B cell (primary cell): ENCODE data around the gene SEPTIN14. TPM values are rescaled to one million over a fixed set of nuclear protein-coding genes. Genes with fewer than 3 reads are reported as not detected.
"Not testable (repeated sequence)": the region's sequence is repeated elsewhere in the genome, so short reads cannot be mapped to it uniquely, and the experiment has no call there.

Experiments
- ATAC-seq: fragments of 200-7000 bp; cut with Tn5 transposase; one replicate; pipeline ENCODE4 v1.10.0; 2021; ENCODE audit warnings: low read depth, mild to moderate bottlenecking, moderate number of reproducible peaks, moderate library complexity
- CTCF ChIA-PET: fragments of 350-600 bp; sonication (Branson Sonifier 250); formaldehyde crosslinking; loops from one replicate; lab custom pipeline; 2021; ENCODE audit warnings: antibody characterized with exemption, inconsistent platforms; lab: Charles Lee
- POLR2A ChIA-PET: fragments of 350-600 bp; sonication (Branson Sonifier 250); formaldehyde crosslinking; loops from one replicate; lab custom pipeline; 2021; ENCODE audit warnings: antibody characterized with exemption; lab: Charles Lee
- DNase-seq: peaks from one replicate; pipeline ENCODE4 v3.0.0; 2013
- H2AFZ ChIP-seq: 2 replicates; pipeline ENCODE4 v1.6.1; 2012; ENCODE audit warnings: mild to moderate bottlenecking, low read depth, low read length; ENCODE audit not compliant: insufficient read depth, poor library complexity, severe bottlenecking
- H3K27ac ChIP-seq, 2 donors: 1 replicate in 1 of 2; 2 replicates in 1 of 2; pipeline ENCODE4 v1.5.1; 2012 to 2013; ENCODE audit warnings: low read length in 2 of 2, mild to moderate bottlenecking in 2 of 2, moderate library complexity in 1 of 2
- H3K27me3 ChIP-seq, 4 experiments: fragments of 200-600 bp in 1 of 4; sonication (generic) in 1 of 4; replicated peaks in 1 of 4; 1 replicate in 2 of 4; 2 replicates in 2 of 4; pipeline versions ENCODE4 v1.6.1 to v1.7.0; 2013 to 2016; ENCODE audit warnings: low read length in 3 of 4, mild to moderate bottlenecking in 2 of 4, mixed read lengths in 1 of 4, moderate library complexity in 1 of 4; ENCODE audit not compliant: insufficient read depth in 4 of 4, control insufficient read depth in 3 of 4; ENCODE audit errors: control extremely low read depth in 1 of 4
- H3K36me3 ChIP-seq, 2 experiments: replicated peaks in 1 of 2; 1 replicate in 1 of 2; 2 replicates in 1 of 2; pipeline versions ENCODE4 v1.6.1 to v1.7.1; 2013; ENCODE audit warnings: low read length in 1 of 2; ENCODE audit not compliant: insufficient read depth in 2 of 2, control insufficient read depth in 1 of 2; ENCODE audit errors: control extremely low read depth in 1 of 2, extremely low read depth in 1 of 2
- H3K4me1 ChIP-seq, 2 donors: fragments of 200-600 bp in 1 of 2; sonication (generic) in 1 of 2; 1 replicate in 1 of 2; 2 replicates in 1 of 2; pipeline versions ENCODE4 v1.5.1 to v1.6.1; 2013 to 2017; ENCODE audit warnings: low read length in 2 of 2; ENCODE audit not compliant: control insufficient read depth in 2 of 2, insufficient read depth in 2 of 2
- H3K4me2 ChIP-seq: replicated peaks from 2 replicates; pipeline ENCODE3; 2012; ENCODE audit warnings: mild to moderate bottlenecking, low read depth, low read length; ENCODE audit not compliant: poor library complexity, severe bottlenecking
- H3K4me3 ChIP-seq, 5 experiments: fragments of 200-600 bp in 1 of 5; sonication (generic) in 1 of 5; 1 replicate in 3 of 5; 2 replicates in 2 of 5; pipeline versions ENCODE4 v1.5.1 to v1.7.0; 2011 to 2016; ENCODE audit warnings: low read length in 4 of 5, mild to moderate bottlenecking in 4 of 5, low read depth in 2 of 5, control low read depth in 1 of 5, moderate library complexity in 1 of 5; ENCODE audit not compliant: insufficient read depth in 1 of 5; ENCODE audit errors: control extremely low read depth in 1 of 5, extremely low read depth in 1 of 5
- H3K79me2 ChIP-seq: fragments of 200-600 bp; sonication (generic); one replicate; pipeline ENCODE4 v1.6.0; 2016; ENCODE audit warnings: low read length; ENCODE audit not compliant: control insufficient read depth, insufficient read depth
- H3K9ac ChIP-seq: fragments of 200-600 bp; sonication (generic); 2 replicates; pipeline ENCODE4 v1.6.1; 2017; ENCODE audit warnings: mild to moderate bottlenecking, low read length, moderate library complexity
- H3K9me3 ChIP-seq, 3 donors: one replicate each; pipeline versions ENCODE4 v1.6.1 to v1.7.1; 2013; ENCODE audit warnings: low read length in 2 of 3; ENCODE audit not compliant: control insufficient read depth in 2 of 3, insufficient read depth in 1 of 3; ENCODE audit errors: control extremely low read depth in 1 of 3
- H4K20me1 ChIP-seq: 2 replicates; pipeline ENCODE4 v1.6.0; 2012; ENCODE audit warnings: mild to moderate bottlenecking, low read length; ENCODE audit not compliant: insufficient read depth, control insufficient read depth, poor library complexity, severe bottlenecking
- H3K27ac Mint-ChIP-seq: one replicate; pipeline ENCODE4 v1.8.0; 2021; ENCODE audit warnings: mixed read lengths
- H3K27me3 Mint-ChIP-seq: one replicate; pipeline ENCODE4 v1.8.0; 2021; ENCODE audit warnings: mixed read lengths
- H3K4me1 Mint-ChIP-seq: one replicate; pipeline ENCODE4 v1.8.0; 2021; ENCODE audit warnings: mixed read lengths
- H3K4me3 Mint-ChIP-seq: one replicate; pipeline ENCODE4 v1.8.0; 2021; ENCODE audit warnings: mixed read lengths
- H3K9me3 Mint-ChIP-seq: one replicate; pipeline ENCODE4 v1.8.0; 2022; ENCODE audit warnings: mixed read lengths; ENCODE audit not compliant: insufficient read depth
- EZH2 ChIP-seq: IDR thresholded peaks from 2 replicates; pipeline ENCODE4 v1.6.1; 2012; ENCODE audit warnings: borderline replicate concordance, low read depth, mild to moderate bottlenecking, moderate library complexity, low read length; ENCODE audit not compliant: insufficient read depth, poor library complexity, severe bottlenecking
- whole genome bisulfite sequencing: methylation state at CpG from one replicate; pipeline ENCODE4 v1.1.5; 2013; ENCODE audit warnings: missing lambda C conversion rate; ENCODE audit not compliant: insufficient coverage; 5-methylcytosine and 5-hydroxymethylcytosine counted together
- intact Hi-C: fragments of 100-400 bp; cut with micrococcal nuclease; formaldehyde crosslinking; loops from one replicate; pipeline ENCODE4 v1.10.0; 2022
- polyA plus RNA-seq: library from polyadenylated mRNA; depleted of rRNA; stranded (reverse); fragments of >200 nt; gene quantifications from 2 replicates; pipeline ENCODE4 v1.2.3, GENCODE V29; 2012
- total RNA-seq, 2 donors: library from RNA; stranded (reverse); fragments of 120-200 nt in 1 of 2; gene quantifications; 1 replicate in 1 of 2; 2 replicates in 1 of 2; pipeline versions ENCODE4 v1.2.3 to v1.2.4, GENCODE V29; 2013 to 2022
- TF ChIP-seq, protein P1 (sequence below): fragments of 200-600 bp; IDR thresholded peaks from one replicate; pipeline ENCODE4 v1.8.0; 2022; ENCODE audit warnings: antibody characterized with exemption, mild to moderate bottlenecking

SEPTIN14 gene
- total and polyA plus RNA-seq, 2 donors (not counting 1 experiment from before 2014, with no cell fraction given) = not detected

DNA sequence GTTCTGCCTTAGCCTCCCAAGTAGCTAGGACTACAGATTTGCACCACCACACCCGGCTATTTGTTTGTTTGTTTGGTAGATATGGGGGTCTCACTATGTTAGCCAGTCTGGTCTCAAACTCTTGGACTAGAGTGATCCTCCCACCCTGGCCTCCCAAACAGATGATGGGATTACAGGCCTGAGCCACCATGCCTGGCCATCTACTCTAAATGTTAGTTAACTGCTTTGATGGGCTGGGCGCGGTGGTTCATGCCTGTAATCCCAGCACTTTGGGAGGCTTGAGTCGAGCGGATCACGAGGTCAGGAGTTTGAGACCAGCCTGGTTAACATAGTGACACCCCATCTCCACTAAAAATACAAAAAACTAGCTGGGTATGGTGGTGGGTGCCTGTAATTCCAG is 74.8 kb downstream of the SEPTIN14 start:
- CTCF ChIA-PET = no interaction called here
- H3K9me3 ChIP-seq = no peaks in the 10 kb centered on the region
- DNase-seq = no peak
- no peak overlapping the region for H3K4me2 ChIP-seq
- Mint-ChIP-seq H3K4me1 (no peaks in the 10 kb centered on the region), H3K27me3 (no peaks in the 10 kb centered on the region), H3K27ac (no peak overlapping the region), H3K9me3 (no peaks in the 10 kb centered on the region), H3K4me3 (no peak overlapping the region)
- no peak overlapping the region for H2AFZ ChIP-seq
- H3K4me1 ChIP-seq = no peaks in the 10 kb centered on the region
- POLR2A ChIA-PET = no interaction called here
- H3K79me2 ChIP-seq = no peaks in the 10 kb centered on the region
- TF ChIP-seq, protein P1, sequence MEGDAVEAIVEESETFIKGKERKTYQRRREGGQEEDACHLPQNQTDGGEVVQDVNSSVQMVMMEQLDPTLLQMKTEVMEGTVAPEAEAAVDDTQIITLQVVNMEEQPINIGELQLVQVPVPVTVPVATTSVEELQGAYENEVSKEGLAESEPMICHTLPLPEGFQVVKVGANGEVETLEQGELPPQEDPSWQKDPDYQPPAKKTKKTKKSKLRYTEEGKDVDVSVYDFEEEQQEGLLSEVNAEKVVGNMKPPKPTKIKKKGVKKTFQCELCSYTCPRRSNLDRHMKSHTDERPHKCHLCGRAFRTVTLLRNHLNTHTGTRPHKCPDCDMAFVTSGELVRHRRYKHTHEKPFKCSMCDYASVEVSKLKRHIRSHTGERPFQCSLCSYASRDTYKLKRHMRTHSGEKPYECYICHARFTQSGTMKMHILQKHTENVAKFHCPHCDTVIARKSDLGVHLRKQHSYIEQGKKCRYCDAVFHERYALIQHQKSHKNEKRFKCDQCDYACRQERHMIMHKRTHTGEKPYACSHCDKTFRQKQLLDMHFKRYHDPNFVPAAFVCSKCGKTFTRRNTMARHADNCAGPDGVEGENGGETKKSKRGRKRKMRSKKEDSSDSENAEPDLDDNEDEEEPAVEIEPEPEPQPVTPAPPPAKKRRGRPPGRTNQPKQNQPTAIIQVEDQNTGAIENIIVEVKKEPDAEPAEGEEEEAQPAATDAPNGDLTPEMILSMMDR = no peak
- TF ChIP-seq EZH2 = no peak
- H3K27me3 ChIP-seq = no peaks in the 10 kb centered on the region
- H3K27ac ChIP-seq = no peak overlapping the region
- H3K36me3 ChIP-seq = no peaks in the 10 kb centered on the region
- 92% methylated on average over 2 of the region's 6 CpGs for WGBS
- no peak overlapping the region for H3K9ac ChIP-seq
- ATAC-seq = no peak
- H3K4me3 ChIP-seq = no peak overlapping the region
- H4K20me1 ChIP-seq = no peaks in the 10 kb centered on the region
- intact Hi-C loops = no loop called here

DNA sequence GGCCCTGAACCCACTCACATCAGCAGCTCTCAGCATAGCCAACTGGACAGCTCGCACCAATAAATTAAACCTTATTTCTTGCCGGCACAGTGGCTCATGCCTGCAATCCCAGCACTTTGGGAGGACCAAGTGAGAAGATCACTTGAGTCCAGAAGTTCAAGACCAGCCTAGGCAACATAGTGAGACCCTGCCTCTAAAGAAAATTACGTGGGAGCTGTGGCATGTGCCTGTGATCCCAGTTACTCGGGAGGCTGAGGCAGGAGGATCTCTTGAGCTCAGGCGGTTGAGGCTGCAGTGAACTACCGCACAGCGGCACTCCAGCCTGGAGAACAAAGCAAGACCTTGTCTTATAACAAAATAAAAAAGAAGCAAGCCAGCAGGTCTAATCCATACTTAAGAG is 75.7 kb downstream of the SEPTIN14 start:
- Histone ChIP-seq H3K4me1 (no peaks in the 10 kb centered on the region), H3K36me3 (no peaks in the 10 kb centered on the region), H4K20me1 (no peaks in the 10 kb centered on the region), H2AFZ (no peak overlapping the region), H3K27ac (no peak overlapping the region), H3K9me3 (no peaks in the 10 kb centered on the region), H3K79me2 (no peaks in the 10 kb centered on the region), H3K9ac (no peak overlapping the region), H3K27me3 (no peaks in the 10 kb centered on the region), H3K4me3 (no peak overlapping the region), H3K4me2 (no peak overlapping the region)
- Mint-ChIP-seq H3K27ac (no peak overlapping the region), H3K4me1 (no peaks in the 10 kb centered on the region), H3K9me3 (no peaks in the 10 kb centered on the region), H3K4me3 (no peak overlapping the region), H3K27me3 (no peaks in the 10 kb centered on the region)
- 82% methylated on average over 4 of the region's 7 CpGs for WGBS
- TF ChIP-seq, protein P1 = no peak
- no peak for TF ChIP-seq EZH2
- CTCF ChIA-PET = no interaction called here
- POLR2A ChIA-PET = no interaction called here
- no peak for ATAC-seq
- intact Hi-C loops = no loop called here
- no peak for DNase-seq

DNA sequence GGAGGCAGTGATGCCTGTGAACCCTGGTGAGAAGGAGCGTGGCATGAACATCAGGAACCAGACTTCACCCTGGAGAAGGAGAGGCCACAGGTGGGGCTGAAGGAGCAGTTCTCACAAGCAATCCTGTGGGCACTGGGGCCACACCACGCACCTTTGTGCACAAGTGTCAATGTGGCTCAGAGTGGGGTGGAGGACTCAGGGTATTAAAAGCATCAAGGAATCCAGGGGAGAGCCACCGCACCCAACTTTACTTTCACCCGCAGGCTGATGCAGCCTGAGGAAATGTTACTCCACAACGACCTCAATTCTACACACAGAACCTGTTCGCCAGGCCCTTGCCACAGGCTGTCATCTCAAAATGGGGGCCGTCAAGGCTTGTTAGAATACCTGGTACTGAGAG is 77.1 kb downstream of the SEPTIN14 start:
- POLR2A ChIA-PET, H3K9ac ChIP-seq, H3K27ac Mint-ChIP-seq, H3K27me3 Mint-ChIP-seq, H3K27ac ChIP-seq, H3K4me2 ChIP-seq, H2AFZ ChIP-seq, H4K20me1 ChIP-seq, H3K9me3 ChIP-seq, H3K4me3 ChIP-seq, intact Hi-C loops, ATAC-seq, H3K4me3 Mint-ChIP-seq, H3K36me3 ChIP-seq, H3K27me3 ChIP-seq, H3K9me3 Mint-ChIP-seq, H3K79me2 ChIP-seq, H3K4me1 Mint-ChIP-seq, DNase-seq, H3K4me1 ChIP-seq, CTCF ChIA-PET: not testable (repeated sequence)
- 89% methylated on average over 4 of the region's 7 CpGs for WGBS
